Stimulated activated CD4-positive, alpha-beta T cell treated with anti-CD3 and anti-CD28 coated beads, TNF-alpha, amount 100 ng/mL, for 1 hour (primary cell): ENCODE data around the gene LIPC.

Source experiments
- DNase-seq, 3 donors: peaks; one replicate each; pipeline ENCODE4 v3.0.0-alpha.2; 2020; ENCODE audit warnings: low read depth in 3 of 3, low spot score in 1 of 3

LIPC gene

DNA sequence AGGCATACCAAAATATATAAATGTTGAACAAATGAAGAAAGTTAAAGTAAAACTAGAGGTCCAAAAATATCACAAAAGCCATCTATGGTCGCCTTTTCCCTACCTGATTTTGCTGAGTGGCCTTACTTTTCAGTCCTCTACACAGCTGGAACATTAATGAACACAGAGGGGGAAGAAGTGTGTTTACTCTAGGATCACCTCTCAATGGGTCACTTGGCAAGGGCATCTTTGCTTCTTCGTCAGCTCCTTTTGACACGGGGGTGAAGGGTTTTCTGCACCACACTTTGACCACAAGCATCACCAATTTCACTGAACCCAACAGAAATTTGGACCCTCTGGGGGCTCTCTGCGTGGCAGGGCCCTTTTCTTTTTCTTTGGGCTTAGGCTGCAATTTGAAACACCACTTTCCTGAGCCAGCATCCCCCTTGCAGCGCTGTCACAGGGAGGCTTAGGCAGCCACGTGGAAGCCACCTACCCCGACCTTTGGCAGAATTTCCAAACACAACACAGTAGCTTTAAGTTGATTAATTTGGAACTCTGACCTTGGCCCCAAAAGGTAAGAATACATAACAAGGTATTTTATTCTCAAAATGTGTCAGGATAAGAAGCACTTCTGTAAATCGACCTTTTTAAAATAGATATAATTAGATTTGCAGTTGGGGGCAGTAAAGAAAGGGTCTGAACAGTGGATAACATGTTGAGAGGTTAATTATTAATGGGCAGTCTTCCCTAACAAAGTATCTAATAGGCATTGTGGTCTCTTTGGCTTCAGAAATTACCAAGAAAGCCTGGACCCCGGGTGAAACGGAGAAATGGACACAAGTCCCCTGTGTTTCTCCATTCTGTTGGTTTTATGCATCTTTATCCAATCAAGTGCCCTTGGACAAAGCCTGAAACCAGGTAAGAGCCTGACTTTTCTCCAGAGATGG is at the start of gene LIPC:
TSS of gene LIPC (plus strand) at position 771 of the 929 bp plus-strand sequence. CDS start at position 813, 42 bp downstream.
- DNase-seq = no peak

DNA sequence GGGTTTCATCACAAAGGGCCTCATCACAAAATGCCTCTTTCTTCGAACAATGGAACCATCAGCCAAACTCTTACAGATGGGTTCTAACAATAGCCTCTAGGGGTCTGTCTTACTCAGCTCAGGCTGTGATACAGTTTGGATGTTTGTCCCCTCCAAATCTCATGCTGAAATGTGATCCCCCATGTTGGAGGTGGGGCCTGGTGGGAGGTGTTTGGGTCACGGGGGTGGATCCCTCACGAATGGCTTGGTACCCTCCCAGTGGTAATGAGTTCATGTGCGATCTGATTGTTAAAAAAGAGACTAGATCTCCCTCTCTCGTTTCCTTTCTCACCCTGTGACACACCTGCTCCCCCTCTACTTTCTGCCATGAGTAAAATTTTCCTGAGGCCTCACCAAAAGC is 47.9 kb upstream of the LIPC start:
- no peak for DNase-seq

- no peak for DNase-seq
These were observed 47.1 kb upstream of the LIPC start for GRCh38 chr15:58384667-58385066.

DNA sequence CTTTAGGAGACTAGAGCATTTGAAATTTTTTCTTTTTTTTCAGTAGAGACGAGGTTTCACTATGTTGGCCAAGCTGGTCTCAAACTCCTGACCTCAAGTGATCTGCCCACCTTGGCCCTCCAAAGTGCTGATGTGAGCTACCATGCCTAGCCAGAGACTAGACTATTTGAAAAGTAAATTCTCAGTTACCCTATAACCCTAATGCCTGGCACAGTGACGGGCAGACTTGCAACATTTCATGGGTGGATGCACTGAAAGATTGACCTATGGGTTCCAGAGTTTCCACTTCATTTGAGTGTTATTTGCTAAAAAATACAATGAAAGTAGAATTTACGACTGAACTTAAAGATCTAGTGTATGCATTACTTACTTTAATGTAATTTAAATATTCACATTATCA is 45.7 kb upstream of the LIPC start:
- no peak for DNase-seq

GRCh38 chr15:58386641-58387040 is 45.1 kb upstream of the LIPC start:
- no peak for DNase-seq

DNA sequence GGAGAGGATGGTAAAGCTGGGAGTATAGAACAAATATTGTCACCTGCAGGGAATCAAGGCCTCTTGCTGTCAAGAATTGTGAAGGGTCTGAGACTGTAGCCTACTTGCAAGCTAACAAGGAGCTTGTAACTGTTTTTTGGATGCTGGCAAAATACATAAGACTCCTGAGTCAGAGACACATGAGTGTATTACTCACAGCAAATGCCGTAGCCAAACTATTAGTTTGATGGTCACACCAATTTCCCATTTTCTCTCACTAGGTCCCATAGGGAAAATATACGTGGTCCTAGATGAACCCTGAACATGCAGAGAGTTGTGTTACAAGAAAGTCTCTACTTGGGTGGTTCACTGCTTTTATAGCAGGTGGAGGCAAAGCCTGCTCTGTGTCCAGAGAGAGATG is 44.7 kb upstream of the LIPC start:
- no peak for DNase-seq

- DNase-seq = no peak
These were observed 43.6 kb upstream of the LIPC start for GRCh38 chr15:58388211-58388610.

GRCh38 chr15:58390118-58390517 is 41.7 kb upstream of the LIPC start:
- DNase-seq = no peak

- no peak for DNase-seq
These were observed 41.1 kb upstream of the LIPC start for GRCh38 chr15:58390655-58391054.

GRCh38 chr15:58391088-58391487 is 40.7 kb upstream of the LIPC start:
- no peak for DNase-seq

DNA sequence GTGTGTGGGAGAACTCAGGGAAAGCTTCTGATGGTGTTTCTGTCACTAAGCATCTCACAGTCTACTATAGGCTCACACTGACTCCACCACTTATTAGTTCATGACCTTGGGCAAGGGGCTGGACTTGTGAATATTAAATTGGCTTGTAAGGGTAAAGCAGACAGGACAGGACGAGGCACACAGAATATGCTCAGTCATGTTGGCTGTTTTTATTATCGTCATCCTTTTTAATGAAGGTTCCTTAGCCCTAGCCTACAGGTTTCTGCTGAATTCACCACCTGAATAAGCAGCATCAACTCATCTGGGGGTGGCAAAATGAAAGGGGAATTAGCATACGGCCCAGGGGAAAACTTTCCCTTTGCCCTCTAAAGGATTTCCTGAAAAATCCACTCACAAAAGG is 39.6 kb upstream of the LIPC start:
- DNase-seq = no peak

GRCh38 chr15:58392611-58393161 is 39.1 kb upstream of the LIPC start:
- no peak for DNase-seq

DNA sequence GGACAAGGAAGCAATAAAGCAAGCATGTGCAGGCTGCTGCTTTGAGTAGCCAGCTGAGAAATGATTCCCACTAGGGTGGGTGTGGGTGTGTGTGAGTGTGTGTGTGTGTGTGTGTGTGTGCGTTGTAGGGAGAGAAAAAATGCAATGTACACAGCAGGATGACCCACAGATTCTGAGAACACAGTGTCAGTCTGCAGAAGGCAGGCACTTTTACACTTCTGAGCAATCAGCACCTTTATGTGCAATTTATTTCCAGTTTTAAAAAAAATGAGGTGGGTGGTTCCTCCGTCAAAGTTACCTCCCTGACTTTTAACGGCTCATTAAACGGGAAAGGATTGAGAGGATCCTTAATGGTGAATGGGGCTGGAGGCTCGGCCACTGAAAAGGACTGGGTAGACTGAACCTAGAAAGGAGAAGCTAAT is 38.5 kb upstream of the LIPC start:
- DNase-seq = no peak

GRCh38 chr15:58396181-58396580 is 35.6 kb upstream of the LIPC start:
- no peak for DNase-seq

- DNase-seq = no peak
These were observed 33.7 kb upstream of the LIPC start for GRCh38 chr15:58398071-58398470.

DNA sequence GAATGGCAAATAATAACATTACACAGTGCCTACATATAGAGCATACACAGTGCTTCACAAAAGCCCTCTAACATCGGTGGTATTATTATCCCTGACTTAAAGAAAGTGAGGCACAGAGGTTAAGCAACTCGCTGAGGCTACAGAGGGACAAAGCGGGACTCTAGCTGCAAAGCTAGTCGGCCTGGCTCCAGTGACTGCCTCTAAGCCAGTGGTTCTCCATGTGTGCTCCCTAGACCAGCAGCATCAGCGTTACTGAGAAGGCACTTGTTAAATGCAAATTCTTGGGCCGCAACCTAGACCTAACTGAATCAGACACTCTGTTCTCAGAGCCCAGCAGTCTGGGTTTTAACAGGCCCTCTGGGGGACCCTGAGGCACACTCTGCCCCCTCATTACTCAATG is 33.1 kb upstream of the LIPC start:
- no peak for DNase-seq

DNA sequence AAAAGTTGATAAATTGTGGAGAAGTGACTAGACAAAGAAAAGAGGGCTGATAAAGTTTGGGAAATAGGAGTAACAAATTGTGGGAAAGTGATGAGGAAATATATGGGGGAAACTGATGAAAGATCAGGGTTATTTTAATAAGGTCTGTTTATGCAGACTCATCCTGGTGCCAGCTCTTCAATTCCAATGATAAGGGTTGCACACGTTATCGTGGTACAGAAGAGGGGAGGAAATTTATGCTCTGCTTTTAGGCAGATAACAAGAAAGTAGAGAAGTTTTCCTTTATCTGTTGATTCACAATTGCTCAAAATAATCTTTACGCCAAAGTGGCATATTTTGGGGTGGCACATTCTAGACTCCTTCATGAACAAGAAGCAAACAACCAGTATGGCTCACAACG is 32.1 kb upstream of the LIPC start:
- DNase-seq = no peak

DNA sequence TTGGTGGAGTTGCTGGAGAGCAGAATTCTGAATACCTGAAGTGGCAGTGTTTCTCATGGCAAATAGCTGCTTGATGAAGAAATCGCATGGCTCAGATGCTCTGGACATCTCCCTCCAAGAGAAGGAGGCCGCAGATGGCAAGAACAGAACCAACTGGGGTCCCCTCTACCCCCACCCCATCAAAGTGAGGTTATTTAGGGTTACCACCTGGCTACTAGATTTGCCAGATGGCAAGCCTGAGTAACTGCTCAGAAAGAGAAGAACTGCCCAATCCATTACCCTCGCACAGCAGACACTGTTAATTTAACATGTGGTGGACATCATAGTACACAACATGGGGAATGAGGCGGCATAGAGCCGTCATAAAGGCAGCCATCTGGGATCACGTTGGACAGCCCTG is 30.5 kb upstream of the LIPC start:
- no peak for DNase-seq

DNA sequence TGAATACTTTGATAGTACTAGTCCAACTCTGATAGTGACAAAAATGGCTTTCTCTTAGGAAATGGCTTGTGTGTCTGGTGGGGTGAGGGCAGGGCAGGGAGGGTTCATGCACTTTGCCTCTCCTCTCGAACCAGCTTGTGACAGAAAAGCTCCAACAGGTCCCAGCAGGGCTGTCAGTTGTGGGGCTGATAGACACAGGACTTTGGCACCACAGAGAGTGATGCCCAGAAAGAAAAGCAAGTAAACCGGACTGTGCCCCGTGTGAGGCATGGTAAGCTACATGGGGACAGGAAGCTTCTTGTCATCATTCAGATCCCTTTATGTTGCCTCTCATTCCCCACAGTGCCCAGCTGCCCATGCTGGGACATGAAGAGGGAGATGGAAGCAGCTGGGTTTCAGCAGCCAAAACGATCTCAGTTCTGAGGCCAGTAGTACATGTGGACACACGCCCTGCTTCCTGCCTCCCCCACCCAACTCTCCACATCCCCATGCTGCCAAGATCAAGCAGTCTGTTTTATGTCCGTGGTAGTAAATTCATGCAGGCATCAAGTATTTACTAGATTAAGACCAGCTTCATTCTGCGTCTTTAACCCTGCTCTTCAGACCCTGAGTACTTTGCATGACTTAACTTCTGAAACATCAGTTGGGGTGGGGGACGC is 29.7 kb upstream of the LIPC start:
- no peak for DNase-seq

DNA sequence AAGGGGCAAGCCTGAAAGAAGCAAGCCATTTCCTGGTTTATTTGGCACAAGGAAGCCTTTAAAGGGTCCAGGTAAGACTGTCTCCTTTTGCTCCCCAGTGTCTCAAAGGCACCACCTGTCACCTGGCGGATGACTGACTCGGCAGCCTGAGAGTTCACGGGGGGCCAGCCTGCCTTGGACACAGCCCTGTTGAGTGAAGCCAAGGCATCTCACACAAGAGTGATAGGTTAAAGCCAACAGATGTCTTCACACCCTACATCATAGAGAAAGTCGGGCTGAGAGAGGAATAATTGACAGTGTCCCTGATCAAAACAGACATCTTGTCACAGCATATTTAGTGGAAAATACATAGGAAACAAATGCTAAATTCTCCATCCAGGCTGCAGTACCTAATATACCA is 28.2 kb upstream of the LIPC start:
- no peak for DNase-seq

GRCh38 chr15:58404020-58404419 is 27.8 kb upstream of the LIPC start:
- no peak for DNase-seq

DNA sequence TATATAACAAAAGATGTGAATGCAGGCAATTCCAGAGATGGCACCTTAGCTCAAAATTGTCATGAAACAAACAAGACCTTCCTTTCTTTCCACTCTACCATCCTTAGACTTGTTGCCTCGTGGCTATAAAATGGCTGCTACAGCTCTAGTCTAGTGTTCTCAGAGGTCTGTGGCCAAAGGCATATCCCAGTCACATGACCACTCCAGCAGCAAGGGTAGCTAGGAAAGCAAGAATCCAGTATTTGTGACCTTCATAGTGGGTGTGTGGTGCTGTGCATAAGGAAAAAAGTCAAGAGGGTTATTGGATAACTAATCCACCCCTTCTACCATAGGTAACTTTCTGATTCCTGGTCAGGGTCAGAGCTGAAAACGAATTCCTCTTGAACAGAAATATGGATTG is 27.1 kb upstream of the LIPC start:
- no peak for DNase-seq
